Prostate gland (tissue), 2 donors: ENCODE measurements around the gene POC5. TPM values are rescaled to one million over a fixed set of nuclear protein-coding genes. Genes with fewer than 3 reads are reported as not detected.

Source experiments
- DNase-seq: peaks from one replicate; pipeline ENCODE4 v3.0.0-alpha.2; 2019; ENCODE audit warnings: low spot score
- H3K27ac ChIP-seq, 2 donors: fragments of 200-600 bp; sonication (generic); 2 replicates each; pipeline ENCODE4 v1.5.1; 2017 to 2019
- H3K27me3 ChIP-seq: fragments of 200-600 bp; sonication (generic); replicated peaks from 2 replicates; pipeline ENCODE4 v1.5.1; 2019; ENCODE audit not compliant: insufficient read depth
- H3K36me3 ChIP-seq, 2 donors: fragments of 200-600 bp; sonication (generic); 1 replicate in 1 of 2; 2 replicates in 1 of 2; pipeline versions ENCODE4 v1.5.1 to v1.8.1; 2017 to 2019
- H3K4me1 ChIP-seq: fragments of 200-600 bp; sonication (generic); replicated peaks from 2 replicates; pipeline ENCODE4 v1.5.1; 2019
- H3K4me3 ChIP-seq, 2 donors: fragments of 200-600 bp; sonication (generic); 2 replicates each; pipeline ENCODE4 v1.5.1; 2017 to 2019
- H3K9me3 ChIP-seq: fragments of 200-600 bp; sonication (generic); 2 replicates; pipeline ENCODE4 v1.5.1; 2017
- CTCF ChIP-seq, 4 experiments: fragments of 200-600 bp in 2 of 4; fragments of 450-650 bp in 2 of 4; sonication (generic) in 2 of 4; IDR thresholded peaks; 1 replicate in 3 of 4; 2 replicates in 1 of 4; pipeline ENCODE4 v1.5.1; 2016 to 2019; ENCODE audit warnings: antibody characterized with exemption in 4 of 4, mild to moderate bottlenecking in 2 of 4, moderate library complexity in 2 of 4
- POLR2A ChIP-seq: fragments of 450-650 bp; IDR thresholded peaks from one replicate; pipeline ENCODE4 v1.6.1; 2016; ENCODE audit warnings: antibody characterized with exemption, mild to moderate bottlenecking
- POLR2AphosphoS5 ChIP-seq: sonication (generic); formaldehyde crosslinking; IDR thresholded peaks from one replicate; pipeline ENCODE4 v1.6.1; 2017; ENCODE audit warnings: antibody characterized with exemption
- WGBS: methylation state at CpG from one replicate; pipeline ENCODE4 v1.1.5; 2018; 5-methylcytosine and 5-hydroxymethylcytosine counted together
- intact Hi-C: fragments of 100-400 bp; cut with DNase I; formaldehyde crosslinking; loops from one replicate; pipeline ENCODE4 v1.14.2; 2022
- total RNA-seq, 2 donors: library from RNA; depleted of rRNA; stranded (reverse); fragments of >200 nt; gene quantifications; one replicate each; pipeline ENCODE4 v1.1.0, GENCODE V29; 2016

The POC5 gene
- total RNA-seq, result 10 to 100 TPM; 12.1 to 18.4 TPM

GRCh38 chr5:75717082-75717922 lies at the start of gene POC5:
POC5 (minus strand) TSS chr5:75717437; CDS start chr5:75712937, 4,500 bp downstream.
- WGBS, result 12% methylated on average over 51 of the region's 51 CpGs
- H3K27me3 ChIP-seq, result no peaks in the 10 kb centered on the region
- H3K4me3 ChIP-seq, result peak within 1 kb of the TSS; percentile 57 to 63
- peak within 1 kb of the TSS; percentile 63 to 73 for H3K27ac ChIP-seq
- intact Hi-C loops, result no loop called here
- H3K9me3 ChIP-seq, result no peaks in the 10 kb centered on the region
- no peaks in the 10 kb centered on the region for H3K36me3 ChIP-seq
- peaks cover 2% of the 10 kb centered on the region for H3K4me1 ChIP-seq
- TF ChIP-seq CTCF (IDR thresholded peaks at IDR 0.05) (no peak), POLR2AphosphoS5 (peak; percentile 96), POLR2A (peak; percentile 43)
- peak; percentile 95 for DNase-seq

- no peak overlapping the region for H3K27ac ChIP-seq
- intact Hi-C loops, result no loop called here
- no peaks in the 10 kb centered on the region for H3K9me3 ChIP-seq
- no peak overlapping the region for H3K4me3 ChIP-seq
- TF ChIP-seq POLR2A (no peak), CTCF (IDR thresholded peaks at IDR 0.05) (no peak), POLR2AphosphoS5 (no peak)
- no peaks in the 10 kb centered on the region for H3K36me3 ChIP-seq
- H3K4me1 ChIP-seq, result no peaks in the 10 kb centered on the region
- no peak for DNase-seq
- WGBS, result 84% methylated on average over 5 of the region's 5 CpGs
- H3K27me3 ChIP-seq, result no peaks in the 10 kb centered on the region
Observed at GRCh38 chr5:75758116-75758515, 40.9 kb upstream of the POC5 start.

- DNase-seq, result no peak
- intact Hi-C loops, result no loop called here
- Histone ChIP-seq H3K27me3 (no peaks in the 10 kb centered on the region), H3K4me3 (no peak overlapping the region), H3K27ac (no peak overlapping the region), H3K4me1 (no peaks in the 10 kb centered on the region), H3K36me3 (no peaks in the 10 kb centered on the region), H3K9me3 (no peaks in the 10 kb centered on the region)
- no peak for TF ChIP-seq POLR2A
- TF ChIP-seq POLR2AphosphoS5, result no peak
- TF ChIP-seq CTCF (IDR thresholded peaks at IDR 0.05), result no peak
Observed at GRCh38 chr5:75756981-75757380, 39.7 kb upstream of the POC5 start.

- no peak for DNase-seq
- Histone ChIP-seq H3K27ac (no peak overlapping the region), H3K36me3 (no peaks in the 10 kb centered on the region), H3K9me3 (no peaks in the 10 kb centered on the region), H3K27me3 (no peaks in the 10 kb centered on the region), H3K4me3 (no peak overlapping the region), H3K4me1 (no peaks in the 10 kb centered on the region)
- intact Hi-C loops, result no loop called here
- 10% methylated on average over 2 of the region's 2 CpGs for WGBS
- TF ChIP-seq CTCF (IDR thresholded peaks at IDR 0.05) (no peak), POLR2AphosphoS5 (no peak), POLR2A (no peak)
Observed at GRCh38 chr5:75756211-75756610, 39.0 kb upstream of the POC5 start.

GRCh38 chr5:75753182-75753581 lies 35.9 kb upstream of the POC5 start:
- no peaks in the 10 kb centered on the region for H3K27me3 ChIP-seq
- TF ChIP-seq CTCF (IDR thresholded peaks at IDR 0.05) (no peak), POLR2AphosphoS5 (no peak)
- no peaks in the 10 kb centered on the region for H3K9me3 ChIP-seq
- no peak for DNase-seq
- no peaks in the 10 kb centered on the region for H3K36me3 ChIP-seq
- H3K27ac ChIP-seq, result no peak overlapping the region
- H3K4me1 ChIP-seq, result no peaks in the 10 kb centered on the region
- WGBS, result 85% methylated on average over 4 of the region's 4 CpGs
- no peak overlapping the region for H3K4me3 ChIP-seq
- intact Hi-C loops, result no loop called here
